GM23248 (cell line): Measurements from ENCODE around the gene GSTM2.

Experiments used
- EZH2 ChIP-seq: fragments of 200-600 bp; sonication (generic); IDR thresholded peaks from 2 replicates; pipeline ENCODE4 v1.6.1; 2018; ENCODE audit warnings: antibody characterized with exemption, mild to moderate bottlenecking; ENCODE audit not compliant: insufficient read depth, poor library complexity, severe bottlenecking
- EZH2phosphoT487 ChIP-seq: fragments of 200-600 bp; sonication (generic); IDR thresholded peaks from 2 replicates; pipeline ENCODE4 v1.6.1; 2018; ENCODE audit warnings: antibody characterized with exemption, moderate library complexity, mild to moderate bottlenecking, low read depth; ENCODE audit not compliant: insufficient read depth

GRCh38 chr1:109634771-109635750, 32.8 kb upstream of the GSTM2 start:
- TF ChIP-seq EZH2 = no peak
- TF ChIP-seq EZH2phosphoT487 = no peak
